GM23338 (cell line): ENCODE measurements around the gene STXBP2. TPM values are rescaled to one million over a fixed set of nuclear protein-coding genes. Genes with fewer than 3 reads are reported as not detected.

Experiments
- ATAC-seq: fragments of 200-7000 bp; cut with Tn5 transposase; 3 replicates; pipeline ENCODE4 v1.9.1; 2020
- DNase-seq: peaks from one replicate; pipeline ENCODE4 v3.0.0-alpha.2; 2015; ENCODE audit warnings: low spot score
- H2AFZ ChIP-seq: fragments of 200-600 bp; sonication (generic); 2 replicates; pipeline ENCODE4 v1.8.0; 2016; ENCODE audit warnings: antibody characterized with exemption, mild to moderate bottlenecking, moderate library complexity
- H3F3A ChIP-seq: fragments of 200-600 bp; sonication (generic); replicated peaks from 2 replicates; pipeline ENCODE4 v1.8.0; 2017; ENCODE audit warnings: antibody characterized with exemption, mixed run types, low read depth
- H3K27ac ChIP-seq: fragments of 200-600 bp; sonication (generic); 2 replicates; pipeline ENCODE4 v1.6.1; 2016; ENCODE audit warnings: low read depth
- H3K27me3 ChIP-seq: fragments of 200-600 bp; sonication (generic); 2 replicates; pipeline ENCODE4 v1.8.0; 2016; ENCODE audit warnings: mild to moderate bottlenecking, mixed run types, moderate library complexity; ENCODE audit not compliant: insufficient read depth
- H3K36me3 ChIP-seq: fragments of 200-600 bp; sonication (generic); 2 replicates; pipeline ENCODE4 v1.8.0; 2016; ENCODE audit warnings: mild to moderate bottlenecking; ENCODE audit not compliant: insufficient read depth
- H3K4me1 ChIP-seq: fragments of 200-600 bp; sonication (generic); 2 replicates; pipeline ENCODE4 v1.8.0; 2016; ENCODE audit warnings: mild to moderate bottlenecking, moderate library complexity; ENCODE audit not compliant: insufficient read depth
- H3K4me2 ChIP-seq: fragments of 200-600 bp; sonication (generic); 2 replicates; pipeline ENCODE4 v1.7.1; 2017; ENCODE audit warnings: mixed run types
- H3K4me3 ChIP-seq: fragments of 200-600 bp; sonication (generic); 2 replicates; pipeline ENCODE4 v1.6.1; 2016; ENCODE audit warnings: mixed run types
- H3K79me2 ChIP-seq: fragments of 200-600 bp; sonication (generic); replicated peaks from 2 replicates; pipeline ENCODE4 v1.8.0; 2017; ENCODE audit warnings: mild to moderate bottlenecking; ENCODE audit not compliant: insufficient read depth
- H3K9me2 ChIP-seq: fragments of 200-600 bp; sonication (generic); 2 replicates; pipeline ENCODE4 v1.8.0; 2017; ENCODE audit not compliant: insufficient read depth
- H4K20me1 ChIP-seq: fragments of 200-600 bp; sonication (generic); replicated peaks from 2 replicates; pipeline ENCODE4 v1.8.0; 2017; ENCODE audit warnings: mild to moderate bottlenecking; ENCODE audit not compliant: insufficient read depth
- H3K27ac Mint-ChIP-seq: 2 replicates; pipeline ENCODE4 v1.8.0; 2020; ENCODE audit warnings: inconsistent platforms, mild to moderate bottlenecking, moderate library complexity, mixed read lengths
- H3K27me3 Mint-ChIP-seq: 3 replicates; pipeline ENCODE4 v1.8.0; 2022; ENCODE audit warnings: low read depth, mild to moderate bottlenecking, moderate library complexity, mixed read lengths, inconsistent platforms; ENCODE audit not compliant: insufficient read depth, poor library complexity
- H3K36me3 Mint-ChIP-seq: 3 replicates; pipeline ENCODE4 v1.8.0; 2021; ENCODE audit warnings: low read depth, mild to moderate bottlenecking, inconsistent platforms, moderate library complexity, mixed read lengths
- H3K4me1 Mint-ChIP-seq: 3 replicates; pipeline ENCODE4 v1.8.0; 2020; ENCODE audit warnings: mild to moderate bottlenecking, inconsistent platforms, mixed read lengths
- H3K4me3 Mint-ChIP-seq: 3 replicates; pipeline ENCODE4 v1.8.0; 2021; ENCODE audit warnings: moderate library complexity, mild to moderate bottlenecking, inconsistent platforms, mixed read lengths
- H3K9me3 Mint-ChIP-seq: 3 replicates; pipeline ENCODE4 v1.8.0; 2020; ENCODE audit warnings: moderate library complexity, mild to moderate bottlenecking, inconsistent platforms, mixed read lengths
- CREB1 ChIP-seq: fragments of 250-450 bp; sonication (Bioruptor Pico); IDR thresholded peaks from 2 replicates; pipeline ENCODE4 v1.5.0; 2020; ENCODE audit warnings: low read depth, mild to moderate bottlenecking, moderate library complexity
- EZH2 ChIP-seq: fragments of 200-600 bp; sonication (generic); IDR thresholded peaks from one replicate; pipeline ENCODE4 v1.8.0; 2017; ENCODE audit warnings: antibody characterized with exemption, mild to moderate bottlenecking, low read depth; ENCODE audit not compliant: unreplicated experiment
- EZH2phosphoT487 ChIP-seq: fragments of 200-600 bp; sonication (generic); IDR thresholded peaks from one replicate; pipeline ENCODE4 v1.8.1; 2018; ENCODE audit warnings: antibody characterized with exemption; ENCODE audit not compliant: unreplicated experiment
- JUNB ChIP-seq: IDR thresholded peaks from one replicate; pipeline ENCODE4 v1.6.1; 2016; ENCODE audit warnings: antibody characterized with exemption; ENCODE audit not compliant: unreplicated experiment
- NANOG ChIP-seq: IDR thresholded peaks from 2 replicates; pipeline ENCODE4 v1.6.1; 2016; ENCODE audit warnings: antibody characterized with exemption, borderline replicate concordance
- POLR2AphosphoS5 ChIP-seq: IDR thresholded peaks from 2 replicates; pipeline ENCODE4 v1.6.1; 2016; ENCODE audit warnings: antibody characterized with exemption, low read depth
- STAT1 ChIP-seq: IDR thresholded peaks from one replicate; pipeline ENCODE4 v1.6.1; 2016; ENCODE audit warnings: antibody characterized with exemption; ENCODE audit not compliant: unreplicated experiment
- ZNF114 ChIP-seq: fragments of 250-450 bp; sonication (Bioruptor Pico); IDR thresholded peaks from 2 replicates; pipeline ENCODE4 v1.5.0; 2020; ENCODE audit warnings: mild to moderate bottlenecking, moderate library complexity
- ZNF331 ChIP-seq: fragments of 250-450 bp; sonication (Bioruptor Pico); IDR thresholded peaks from 2 replicates; pipeline ENCODE4 v1.5.0; 2020; ENCODE audit warnings: low read depth, mild to moderate bottlenecking, moderate library complexity
- polyA plus RNA-seq: library from polyadenylated mRNA; unstranded; fragments of >200 nt; fragmentation: Nextera tagmentation; extraction: Ambion mirVana; gene quantifications from 2 replicates; pipeline ENCODE4 v1.2.1, GENCODE V29; 2016
- total RNA-seq: library from RNA; depleted of rRNA; stranded (reverse); fragments of >200 nt; shearing (Covaris generic); gene quantifications from 2 replicates; pipeline ENCODE4 v1.2.3, GENCODE V29; 2014
- TF ChIP-seq, protein P1 (sequence below): fragments of 250-450 bp; sonication (Bioruptor Pico); IDR thresholded peaks from 2 replicates; pipeline ENCODE4 v1.5.0; 2020; ENCODE audit warnings: mild to moderate bottlenecking, moderate library complexity
- TF ChIP-seq, protein P2 (sequence below): IDR thresholded peaks from 2 replicates; pipeline ENCODE4 v1.6.1; 2016; ENCODE audit warnings: antibody characterized with exemption
- TF ChIP-seq, protein P3 (sequence below): IDR thresholded peaks from one replicate; pipeline ENCODE4 v1.6.1; 2018; ENCODE audit warnings: antibody characterized with exemption; ENCODE audit not compliant: unreplicated experiment
- TF ChIP-seq, protein P4 (sequence below), 2 experiments: fragments of 200-600 bp in 1 of 2; sonication (generic) in 1 of 2; conservative IDR thresholded peaks; 2 replicates each; pipeline versions ENCODE4 v1.5.1 to v1.6.1; 2016 to 2017; ENCODE audit warnings: antibody characterized with exemption in 2 of 2, low read depth in 2 of 2, mild to moderate bottlenecking in 2 of 2, moderate library complexity in 1 of 2

Gene STXBP2
- total and polyA plus RNA-seq, 2 experiments from 2014 or later, result 42.6 to 55.8 TPM

DNA sequence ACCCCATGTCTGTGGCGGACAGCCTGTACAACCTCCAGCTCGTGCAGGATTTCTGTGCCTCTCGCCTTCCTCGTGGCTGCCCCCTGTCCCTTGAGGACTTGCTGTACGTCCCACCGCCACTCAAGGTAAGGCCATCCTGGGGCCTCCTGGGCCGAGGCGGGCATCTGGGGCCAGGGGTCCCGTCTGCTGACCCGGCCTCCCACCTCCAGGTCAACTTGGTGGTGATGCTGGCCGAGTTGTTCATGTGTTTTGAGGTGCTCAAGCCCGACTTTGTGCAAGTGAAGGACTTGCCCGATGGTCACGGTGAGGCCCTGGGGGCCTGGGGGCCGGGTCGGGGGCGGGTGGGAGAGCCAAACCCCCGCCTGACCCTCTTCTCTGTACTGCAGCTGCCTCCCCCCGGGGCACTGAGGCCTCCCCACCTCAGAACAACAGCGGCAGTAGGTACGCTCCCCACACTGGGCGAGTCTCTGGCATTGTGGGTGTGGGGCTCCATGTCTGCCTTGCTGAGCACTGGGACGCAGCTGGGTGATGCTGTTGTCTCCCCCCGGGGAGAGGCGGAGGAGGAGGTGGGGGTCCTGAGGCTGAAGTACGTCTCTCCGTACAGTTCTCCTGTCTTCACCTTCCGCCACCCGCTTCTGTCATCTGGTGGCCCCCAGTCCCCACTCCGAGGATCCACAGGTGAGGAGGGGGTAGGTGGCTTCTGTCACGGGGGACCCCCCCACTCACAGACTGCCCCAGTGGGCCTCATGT is 26.2 kb upstream of the STXBP2 start:
- H4K20me1 ChIP-seq, result peaks cover 4% of the 10 kb centered on the region; the same call in 1 of the 2 replicates
- no peaks in the 10 kb centered on the region for H3K27me3 ChIP-seq
- no peaks in the 10 kb centered on the region for H3K9me2 ChIP-seq
- H3K27ac ChIP-seq, result no peak overlapping the region
- Mint-ChIP-seq H3K4me3 (no peak overlapping the region), H3K4me1 (peaks cover 3% of the 10 kb centered on the region; the same call in 2 of the 3 replicates), H3K27ac (no peak overlapping the region), H3K27me3 (peaks cover 6% of the 10 kb centered on the region), H3K9me3 (peaks cover 2% of the 10 kb centered on the region; the same call in 2 of the 3 replicates), H3K36me3 (peaks cover 23% of the 10 kb centered on the region)
- H2AFZ ChIP-seq, result no peak overlapping the region
- no peaks in the 10 kb centered on the region for H3K79me2 ChIP-seq
- TF ChIP-seq POLR2AphosphoS5 (no peak), JUNB (no peak), EZH2phosphoT487 (no peak), STAT1 (no peak), ZNF114 (CRISPR knock-in tag) (no peak), ZNF331 (CRISPR knock-in tag) (no peak), CREB1 (CRISPR knock-in tag) (no peak), NANOG (no peak), EZH2 (no peak)
- TF ChIP-seq, protein P1, sequence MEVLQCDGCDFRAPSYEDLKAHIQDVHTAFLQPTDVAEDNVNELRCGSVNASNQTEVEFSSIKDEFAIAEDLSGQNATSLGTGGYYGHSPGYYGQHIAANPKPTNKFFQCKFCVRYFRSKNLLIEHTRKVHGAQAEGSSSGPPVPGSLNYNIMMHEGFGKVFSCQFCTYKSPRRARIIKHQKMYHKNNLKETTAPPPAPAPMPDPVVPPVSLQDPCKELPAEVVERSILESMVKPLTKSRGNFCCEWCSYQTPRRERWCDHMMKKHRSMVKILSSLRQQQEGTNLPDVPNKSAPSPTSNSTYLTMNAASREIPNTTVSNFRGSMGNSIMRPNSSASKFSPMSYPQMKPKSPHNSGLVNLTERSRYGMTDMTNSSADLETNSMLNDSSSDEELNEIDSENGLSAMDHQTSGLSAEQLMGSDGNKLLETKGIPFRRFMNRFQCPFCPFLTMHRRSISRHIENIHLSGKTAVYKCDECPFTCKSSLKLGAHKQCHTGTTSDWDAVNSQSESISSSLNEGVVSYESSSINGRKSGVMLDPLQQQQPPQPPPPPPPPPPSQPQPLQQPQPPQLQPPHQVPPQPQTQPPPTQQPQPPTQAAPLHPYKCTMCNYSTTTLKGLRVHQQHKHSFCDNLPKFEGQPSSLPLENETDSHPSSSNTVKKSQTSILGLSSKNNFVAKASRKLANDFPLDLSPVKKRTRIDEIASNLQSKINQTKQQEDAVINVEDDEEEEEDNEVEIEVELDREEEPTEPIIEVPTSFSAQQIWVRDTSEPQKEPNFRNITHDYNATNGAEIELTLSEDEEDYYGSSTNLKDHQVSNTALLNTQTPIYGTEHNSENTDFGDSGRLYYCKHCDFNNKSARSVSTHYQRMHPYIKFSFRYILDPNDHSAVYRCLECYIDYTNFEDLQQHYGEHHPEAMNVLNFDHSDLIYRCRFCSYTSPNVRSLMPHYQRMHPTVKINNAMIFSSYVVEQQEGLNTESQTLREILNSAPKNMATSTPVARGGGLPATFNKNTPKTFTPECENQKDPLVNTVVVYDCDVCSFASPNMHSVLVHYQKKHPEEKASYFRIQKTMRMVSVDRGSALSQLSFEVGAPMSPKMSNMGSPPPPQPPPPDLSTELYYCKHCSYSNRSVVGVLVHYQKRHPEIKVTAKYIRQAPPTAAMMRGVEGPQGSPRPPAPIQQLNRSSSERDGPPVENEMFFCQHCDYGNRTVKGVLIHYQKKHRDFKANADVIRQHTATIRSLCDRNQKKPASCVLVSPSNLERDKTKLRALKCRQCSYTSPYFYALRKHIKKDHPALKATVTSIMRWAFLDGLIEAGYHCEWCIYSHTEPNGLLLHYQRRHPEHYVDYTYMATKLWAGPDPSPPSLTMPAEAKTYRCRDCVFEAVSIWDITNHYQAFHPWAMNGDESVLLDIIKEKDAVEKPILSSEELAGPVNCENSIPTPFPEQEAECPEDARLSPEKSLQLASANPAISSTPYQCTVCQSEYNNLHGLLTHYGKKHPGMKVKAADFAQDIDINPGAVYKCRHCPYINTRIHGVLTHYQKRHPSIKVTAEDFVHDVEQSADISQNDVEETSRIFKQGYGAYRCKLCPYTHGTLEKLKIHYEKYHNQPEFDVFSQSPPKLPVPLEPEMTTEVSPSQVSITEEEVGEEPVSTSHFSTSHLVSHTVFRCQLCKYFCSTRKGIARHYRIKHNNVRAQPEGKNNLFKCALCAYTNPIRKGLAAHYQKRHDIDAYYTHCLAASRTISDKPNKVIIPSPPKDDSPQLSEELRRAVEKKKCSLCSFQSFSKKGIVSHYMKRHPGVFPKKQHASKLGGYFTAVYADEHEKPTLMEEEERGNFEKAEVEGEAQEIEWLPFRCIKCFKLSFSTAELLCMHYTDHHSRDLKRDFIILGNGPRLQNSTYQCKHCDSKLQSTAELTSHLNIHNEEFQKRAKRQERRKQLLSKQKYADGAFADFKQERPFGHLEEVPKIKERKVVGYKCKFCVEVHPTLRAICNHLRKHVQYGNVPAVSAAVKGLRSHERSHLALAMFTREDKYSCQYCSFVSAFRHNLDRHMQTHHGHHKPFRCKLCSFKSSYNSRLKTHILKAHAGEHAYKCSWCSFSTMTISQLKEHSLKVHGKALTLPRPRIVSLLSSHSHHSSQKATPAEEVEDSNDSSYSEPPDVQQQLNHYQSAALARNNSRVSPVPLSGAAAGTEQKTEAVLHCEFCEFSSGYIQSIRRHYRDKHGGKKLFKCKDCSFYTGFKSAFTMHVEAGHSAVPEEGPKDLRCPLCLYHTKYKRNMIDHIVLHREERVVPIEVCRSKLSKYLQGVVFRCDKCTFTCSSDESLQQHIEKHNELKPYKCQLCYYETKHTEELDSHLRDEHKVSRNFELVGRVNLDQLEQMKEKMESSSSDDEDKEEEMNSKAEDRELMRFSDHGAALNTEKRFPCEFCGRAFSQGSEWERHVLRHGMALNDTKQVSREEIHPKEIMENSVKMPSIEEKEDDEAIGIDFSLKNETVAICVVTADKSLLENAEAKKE (CRISPR knock-in tag), result no peak
- TF ChIP-seq, protein P2, sequence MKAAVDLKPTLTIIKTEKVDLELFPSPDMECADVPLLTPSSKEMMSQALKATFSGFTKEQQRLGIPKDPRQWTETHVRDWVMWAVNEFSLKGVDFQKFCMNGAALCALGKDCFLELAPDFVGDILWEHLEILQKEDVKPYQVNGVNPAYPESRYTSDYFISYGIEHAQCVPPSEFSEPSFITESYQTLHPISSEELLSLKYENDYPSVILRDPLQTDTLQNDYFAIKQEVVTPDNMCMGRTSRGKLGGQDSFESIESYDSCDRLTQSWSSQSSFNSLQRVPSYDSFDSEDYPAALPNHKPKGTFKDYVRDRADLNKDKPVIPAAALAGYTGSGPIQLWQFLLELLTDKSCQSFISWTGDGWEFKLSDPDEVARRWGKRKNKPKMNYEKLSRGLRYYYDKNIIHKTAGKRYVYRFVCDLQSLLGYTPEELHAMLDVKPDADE, result no peak
- TF ChIP-seq, protein P3, sequence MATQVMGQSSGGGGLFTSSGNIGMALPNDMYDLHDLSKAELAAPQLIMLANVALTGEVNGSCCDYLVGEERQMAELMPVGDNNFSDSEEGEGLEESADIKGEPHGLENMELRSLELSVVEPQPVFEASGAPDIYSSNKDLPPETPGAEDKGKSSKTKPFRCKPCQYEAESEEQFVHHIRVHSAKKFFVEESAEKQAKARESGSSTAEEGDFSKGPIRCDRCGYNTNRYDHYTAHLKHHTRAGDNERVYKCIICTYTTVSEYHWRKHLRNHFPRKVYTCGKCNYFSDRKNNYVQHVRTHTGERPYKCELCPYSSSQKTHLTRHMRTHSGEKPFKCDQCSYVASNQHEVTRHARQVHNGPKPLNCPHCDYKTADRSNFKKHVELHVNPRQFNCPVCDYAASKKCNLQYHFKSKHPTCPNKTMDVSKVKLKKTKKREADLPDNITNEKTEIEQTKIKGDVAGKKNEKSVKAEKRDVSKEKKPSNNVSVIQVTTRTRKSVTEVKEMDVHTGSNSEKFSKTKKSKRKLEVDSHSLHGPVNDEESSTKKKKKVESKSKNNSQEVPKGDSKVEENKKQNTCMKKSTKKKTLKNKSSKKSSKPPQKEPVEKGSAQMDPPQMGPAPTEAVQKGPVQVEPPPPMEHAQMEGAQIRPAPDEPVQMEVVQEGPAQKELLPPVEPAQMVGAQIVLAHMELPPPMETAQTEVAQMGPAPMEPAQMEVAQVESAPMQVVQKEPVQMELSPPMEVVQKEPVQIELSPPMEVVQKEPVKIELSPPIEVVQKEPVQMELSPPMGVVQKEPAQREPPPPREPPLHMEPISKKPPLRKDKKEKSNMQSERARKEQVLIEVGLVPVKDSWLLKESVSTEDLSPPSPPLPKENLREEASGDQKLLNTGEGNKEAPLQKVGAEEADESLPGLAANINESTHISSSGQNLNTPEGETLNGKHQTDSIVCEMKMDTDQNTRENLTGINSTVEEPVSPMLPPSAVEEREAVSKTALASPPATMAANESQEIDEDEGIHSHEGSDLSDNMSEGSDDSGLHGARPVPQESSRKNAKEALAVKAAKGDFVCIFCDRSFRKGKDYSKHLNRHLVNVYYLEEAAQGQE, result no peak
- TF ChIP-seq, protein P4, sequence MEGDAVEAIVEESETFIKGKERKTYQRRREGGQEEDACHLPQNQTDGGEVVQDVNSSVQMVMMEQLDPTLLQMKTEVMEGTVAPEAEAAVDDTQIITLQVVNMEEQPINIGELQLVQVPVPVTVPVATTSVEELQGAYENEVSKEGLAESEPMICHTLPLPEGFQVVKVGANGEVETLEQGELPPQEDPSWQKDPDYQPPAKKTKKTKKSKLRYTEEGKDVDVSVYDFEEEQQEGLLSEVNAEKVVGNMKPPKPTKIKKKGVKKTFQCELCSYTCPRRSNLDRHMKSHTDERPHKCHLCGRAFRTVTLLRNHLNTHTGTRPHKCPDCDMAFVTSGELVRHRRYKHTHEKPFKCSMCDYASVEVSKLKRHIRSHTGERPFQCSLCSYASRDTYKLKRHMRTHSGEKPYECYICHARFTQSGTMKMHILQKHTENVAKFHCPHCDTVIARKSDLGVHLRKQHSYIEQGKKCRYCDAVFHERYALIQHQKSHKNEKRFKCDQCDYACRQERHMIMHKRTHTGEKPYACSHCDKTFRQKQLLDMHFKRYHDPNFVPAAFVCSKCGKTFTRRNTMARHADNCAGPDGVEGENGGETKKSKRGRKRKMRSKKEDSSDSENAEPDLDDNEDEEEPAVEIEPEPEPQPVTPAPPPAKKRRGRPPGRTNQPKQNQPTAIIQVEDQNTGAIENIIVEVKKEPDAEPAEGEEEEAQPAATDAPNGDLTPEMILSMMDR (conservative IDR thresholded peaks at IDR 0.05; ENCODE audit: low read depth in 2 of 2), result no peak
- no peak overlapping the region for H3K4me2 ChIP-seq
- H3F3A ChIP-seq, result no peaks in the 10 kb centered on the region
- no peak for DNase-seq
- no peak overlapping the region for H3K4me3 ChIP-seq
- no peaks in the 10 kb centered on the region for H3K4me1 ChIP-seq
- ATAC-seq, result no peak
- H3K36me3 ChIP-seq, result no peaks in the 10 kb centered on the region; the same call in 1 of the 2 replicates
